OCI-LY7 (cell line): ENCODE data around the gene ITPKB. TPM values are rescaled to one million over a fixed set of nuclear protein-coding genes. Genes with fewer than 3 reads are reported as not detected.

Experiments
- BruUV-seq: library from RNA; stranded (reverse); fragments of 400-500 nt; replicated peaks from 2 replicates; lab custom pipeline; 2021; lab: Mats Ljungman, UMichigan
- CTCF ChIA-PET: fragments of 300-600 bp; sonication (Branson Sonifier 250); formaldehyde crosslinking; loops from one replicate; lab custom pipeline; 2022; ENCODE audit warnings: antibody characterized with exemption; ENCODE audit not compliant: unreplicated experiment; lab: Charles Lee
- POLR2A ChIA-PET: fragments of 300-600 bp; sonication (Branson Sonifier 250); formaldehyde crosslinking; loops from one replicate; lab custom pipeline; 2022; ENCODE audit warnings: antibody characterized with exemption; lab: Charles Lee
- DNase-seq: peaks from one replicate; pipeline ENCODE4 v3.0.0-alpha.2; 2015; ENCODE audit warnings: low spot score
- H2AFZ ChIP-seq: fragments of 200-600 bp; sonication (generic), shearing (Covaris generic); 2 replicates; pipeline ENCODE4 v1.6.1; 2014; ENCODE audit warnings: mild to moderate bottlenecking, antibody characterized with exemption, low read length, moderate library complexity
- H3K27ac ChIP-seq: fragments of 200-600 bp; sonication (generic); 2 replicates; pipeline ENCODE4 v1.5.1; 2014; ENCODE audit warnings: mixed run types, low read depth, mild to moderate bottlenecking, moderate library complexity, low read length, inconsistent platforms; ENCODE audit not compliant: poor library complexity, severe bottlenecking
- H3K36me3 ChIP-seq: fragments of 200-600 bp; sonication (generic); 2 replicates; pipeline ENCODE4 v1.6.1; 2014; ENCODE audit warnings: mild to moderate bottlenecking, antibody characterized with exemption, low read length, moderate library complexity, mixed read lengths; ENCODE audit not compliant: insufficient read depth
- H3K4me1 ChIP-seq: fragments of 200-600 bp; sonication (generic); 2 replicates; pipeline ENCODE4 v1.5.1; 2014; ENCODE audit warnings: mild to moderate bottlenecking, low read length; ENCODE audit not compliant: insufficient read depth, poor library complexity, severe bottlenecking
- H3K4me2 ChIP-seq: fragments of 200-600 bp; sonication (generic); 2 replicates; pipeline ENCODE4 v1.6.1; 2014; ENCODE audit warnings: mild to moderate bottlenecking, low read length
- H3K4me3 ChIP-seq: fragments of 200-600 bp; sonication (generic); 2 replicates; pipeline ENCODE4 v1.5.1; 2014; ENCODE audit warnings: mild to moderate bottlenecking, low read depth, low read length; ENCODE audit not compliant: poor library complexity, severe bottlenecking
- H3K79me2 ChIP-seq: fragments of 200-600 bp; sonication (generic); 2 replicates; pipeline ENCODE4 v1.6.1; 2016; ENCODE audit warnings: low read depth, mild to moderate bottlenecking, low read length, moderate library complexity, mixed read lengths; ENCODE audit not compliant: insufficient read depth
- H3K9me2 ChIP-seq: fragments of 200-600 bp; sonication (generic); 2 replicates; pipeline ENCODE4 v1.6.1; 2016; ENCODE audit warnings: mild to moderate bottlenecking, low read length, mixed read lengths; ENCODE audit not compliant: insufficient read depth
- H3K9me3 ChIP-seq: fragments of 200-600 bp; sonication (generic); 2 replicates; pipeline ENCODE4 v1.6.1; 2014; ENCODE audit warnings: mild to moderate bottlenecking, mixed run types, low read length, mixed read lengths
- H4K20me1 ChIP-seq: fragments of 200-600 bp; sonication (generic); 2 replicates; pipeline ENCODE4 v1.6.1; 2014; ENCODE audit warnings: mild to moderate bottlenecking, antibody characterized with exemption, low read length, moderate library complexity, mixed read lengths; ENCODE audit not compliant: insufficient read depth
- CTCF ChIP-seq: fragments of 200-600 bp; sonication (generic); conservative IDR thresholded peaks from 2 replicates; pipeline ENCODE4 v1.5.1; 2014; ENCODE audit warnings: mild to moderate bottlenecking, antibody characterized with exemption, low read length, moderate library complexity, mixed read lengths
- EZH2phosphoT487 ChIP-seq: fragments of 200-600 bp; sonication (generic); IDR thresholded peaks from 2 replicates; pipeline ENCODE4 v1.6.1; 2018; ENCODE audit warnings: low read depth, borderline replicate concordance, mild to moderate bottlenecking, mixed run types, antibody characterized with exemption, low read length, moderate library complexity, mixed read lengths
- intact Hi-C: fragments of 100-400 bp; cut with micrococcal nuclease; formaldehyde crosslinking; loops from one replicate; pipeline ENCODE4 v1.10.0; 2022; ENCODE audit not compliant: unreplicated experiment
- total RNA-seq, 2 experiments: library from RNA; depleted of rRNA in 1 of 2; stranded (reverse); fragments of >200 nt in 1 of 2; shearing (Covaris generic) in 1 of 2; gene quantifications; 2 replicates each; pipeline ENCODE4 v1.2.3, GENCODE V29; 2014 to 2022

The ITPKB gene
- total RNA-seq, 2 experiments from 2014 or later, result 20.5 to 33.3 TPM

- Histone ChIP-seq H3K9me3 (no peaks in the 10 kb centered on the region), H3K4me1 (peaks cover 99% of the 10 kb centered on the region), H3K4me3 (peak overlapping the region; percentile 83), H3K27ac (peak overlapping the region; percentile 21), H2AFZ (no peak overlapping the region), H3K79me2 (peaks cover 100% of the 10 kb centered on the region), H4K20me1 (peaks cover 31% of the 10 kb centered on the region), H3K4me2 (peak overlapping the region; percentile 85), H3K36me3 (peaks cover 100% of the 10 kb centered on the region), H3K9me2 (no peaks in the 10 kb centered on the region)
- no TSS peak for BruUV-seq
- no peak for DNase-seq
- POLR2A ChIA-PET, result interaction anchor here (0.7 to 3.7 kb wide), 10 partner anchors 9 to 152 kb away, joined by 3 to 20 read pairs (median 6); partner anchors contain the start of gene ITPKB
- TF ChIP-seq EZH2phosphoT487 (no peak), CTCF (no peak)
- intact Hi-C loops, result loop anchor here (10.0 kb wide), 1 partner anchor 204 kb away; no protein-coding TSS in a partner anchor
- CTCF ChIA-PET, result interaction anchor here (1.2 kb wide), 2 partner anchors 16 to 19 kb away, joined by 3 to 5 read pairs; no protein-coding TSS in a partner anchor
Measured at GRCh38 chr1:226730836-226731235, 8.2 kb downstream of the ITPKB start.

- Histone ChIP-seq H3K4me1 (peaks cover 99% of the 10 kb centered on the region), H3K4me2 (peak overlapping the region; percentile 85), H3K27ac (no peak overlapping the region), H3K9me3 (no peaks in the 10 kb centered on the region), H3K36me3 (peaks cover 100% of the 10 kb centered on the region), H3K9me2 (no peaks in the 10 kb centered on the region), H2AFZ (no peak overlapping the region), H3K4me3 (peak overlapping the region; percentile 83), H3K79me2 (peaks cover 100% of the 10 kb centered on the region), H4K20me1 (peaks cover 33% of the 10 kb centered on the region)
- TF ChIP-seq EZH2phosphoT487 (no peak), CTCF (no peak)
- ChIA-PET POLR2A (interaction anchor here (0.7 to 3.7 kb wide), 9 partner anchors 10 to 153 kb away, joined by 3 to 20 read pairs (median 4); partner anchors contain the start of gene ITPKB), CTCF (interaction anchor here (0.6 to 1.2 kb wide), 2 partner anchors 15 to 74 kb away, joined by 3 to 4 read pairs; no protein-coding TSS in a partner anchor)
- no peak for DNase-seq
- intact Hi-C loops, result loop anchor here (10.0 kb wide), 1 partner anchor 205 kb away; no protein-coding TSS in a partner anchor
- no TSS peak for BruUV-seq
Measured at GRCh38 chr1:226730071-226730470, 9.0 kb downstream of the ITPKB start.

DNA sequence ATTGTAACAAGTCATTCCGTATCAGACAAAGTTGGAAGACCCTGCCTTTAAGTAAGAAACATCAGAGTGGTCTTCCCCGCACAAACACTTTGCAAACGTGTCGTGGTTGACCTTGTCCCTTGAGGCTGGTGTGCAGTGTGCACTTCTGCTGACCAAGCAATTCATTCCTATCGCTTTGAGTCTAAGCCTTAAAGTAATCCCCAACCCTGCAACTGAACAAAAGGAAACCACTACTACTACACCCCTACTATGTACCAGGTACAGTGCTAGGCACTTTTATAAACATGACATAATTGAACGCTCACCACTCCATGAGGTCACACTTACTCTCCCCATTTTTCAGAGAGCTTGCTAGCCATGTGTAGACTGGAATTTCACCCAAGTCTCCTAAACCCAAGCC lies 10.6 kb downstream of the ITPKB start:
- Histone ChIP-seq H4K20me1 (peaks cover 23% of the 10 kb centered on the region), H2AFZ (no peak overlapping the region), H3K79me2 (peaks cover 100% of the 10 kb centered on the region), H3K36me3 (peaks cover 93% of the 10 kb centered on the region), H3K9me2 (no peaks in the 10 kb centered on the region), H3K4me2 (peak overlapping the region; percentile 82), H3K9me3 (no peaks in the 10 kb centered on the region), H3K27ac (peak overlapping the region; percentile 61), H3K4me3 (no peak overlapping the region), H3K4me1 (peaks cover 99% of the 10 kb centered on the region)
- POLR2A ChIA-PET, result interaction anchor here (0.6 to 1.6 kb wide), 3 partner anchors 20 to 624 kb away, joined by 3 to 4 read pairs (median 3); no protein-coding TSS in a partner anchor
- intact Hi-C loops, result no loop called here
- CTCF ChIA-PET, result no interaction called here
- DNase-seq, result no peak
- TF ChIP-seq EZH2phosphoT487 (no peak), CTCF (no peak)
- no TSS peak for BruUV-seq
